SU-DHL-6 (cell line): ENCODE results near the gene ANKS1A.

Source experiments
- H2AFZ ChIP-seq: fragments of 200-600 bp; sonication (generic); 2 replicates; pipeline ENCODE4 v1.6.1; 2014; ENCODE audit warnings: low read depth, mild to moderate bottlenecking, moderate library complexity, mixed read lengths, antibody characterized with exemption, low read length; ENCODE audit not compliant: severe bottlenecking
- H3F3A ChIP-seq: fragments of 200-600 bp; shearing (Covaris generic); 2 replicates; pipeline ENCODE4 v1.6.0; 2016; ENCODE audit warnings: antibody characterized with exemption, mild to moderate bottlenecking; ENCODE audit not compliant: insufficient read depth
- H3K27ac ChIP-seq: fragments of 200-600 bp; sonication (generic); 2 replicates; pipeline ENCODE4 v1.5.1; 2016; ENCODE audit warnings: low read depth, mild to moderate bottlenecking, low read length, moderate library complexity, mixed read lengths
- H3K27me3 ChIP-seq: fragments of 200-600 bp; sonication (generic), shearing (Covaris generic); 2 replicates; pipeline ENCODE4 v1.6.0; 2014; ENCODE audit warnings: mild to moderate bottlenecking, low read length
- H3K36me3 ChIP-seq: fragments of 200-600 bp; sonication (generic); 2 replicates; pipeline ENCODE4 v1.6.1; 2014; ENCODE audit warnings: mild to moderate bottlenecking, low read length, mixed read lengths
- H3K4me2 ChIP-seq: fragments of 300-600, 200-600 bp; shearing (Covaris generic), sonication (generic); 2 replicates; pipeline ENCODE4 v1.6.0; 2014; ENCODE audit warnings: low read length, low read depth, mild to moderate bottlenecking; ENCODE audit not compliant: poor library complexity, severe bottlenecking
- H3K4me3 ChIP-seq: fragments of 200-600 bp; sonication (generic); 2 replicates; pipeline ENCODE4 v1.5.1; 2014; ENCODE audit warnings: antibody characterized with exemption, low read length, mild to moderate bottlenecking, mixed read lengths; ENCODE audit not compliant: insufficient read depth, poor library complexity, severe bottlenecking
- H3K79me2 ChIP-seq: fragments of 200-600 bp; sonication (generic); 2 replicates; pipeline ENCODE4 v1.6.1; 2014; ENCODE audit warnings: mild to moderate bottlenecking, low read length, moderate library complexity; ENCODE audit not compliant: insufficient read depth
- H3K9ac ChIP-seq: fragments of 200-600 bp; sonication (generic); 2 replicates; pipeline ENCODE4 v1.7.0; 2014; ENCODE audit warnings: mild to moderate bottlenecking, low read length
- H3K9me2 ChIP-seq: fragments of 200-600 bp; sonication (generic); replicated peaks from 2 replicates; pipeline ENCODE4 v1.6.1; 2014; ENCODE audit warnings: low read length; ENCODE audit not compliant: insufficient read depth
- H3K9me3 ChIP-seq: fragments of 200-600 bp; sonication (generic); 2 replicates; pipeline ENCODE4 v1.6.1; 2014; ENCODE audit warnings: low read length, mixed read lengths; ENCODE audit not compliant: insufficient read depth
- H4K20me1 ChIP-seq: fragments of 200-600 bp; sonication (generic); 2 replicates; pipeline ENCODE4 v1.6.1; 2014; ENCODE audit warnings: low read depth, mild to moderate bottlenecking, antibody characterized with exemption, low read length, moderate library complexity, mixed read lengths
- EZH2phosphoT487 ChIP-seq: fragments of 200-600 bp; sonication (generic), shearing (Covaris generic); conservative IDR thresholded peaks from 2 replicates; pipeline ENCODE4 v1.6.1; 2018; ENCODE audit warnings: mild to moderate bottlenecking, antibody characterized with exemption, low read length, moderate library complexity, mixed read lengths
- TF ChIP-seq, protein P1 (sequence below): fragments of 200-600 bp; sonication (generic); IDR thresholded peaks from one replicate; pipeline ENCODE4 v1.5.1; 2017; ENCODE audit warnings: antibody characterized with exemption, mild to moderate bottlenecking, low read length, moderate library complexity; ENCODE audit not compliant: insufficient read depth, poor library complexity, severe bottlenecking

ANKS1A gene

DNA sequence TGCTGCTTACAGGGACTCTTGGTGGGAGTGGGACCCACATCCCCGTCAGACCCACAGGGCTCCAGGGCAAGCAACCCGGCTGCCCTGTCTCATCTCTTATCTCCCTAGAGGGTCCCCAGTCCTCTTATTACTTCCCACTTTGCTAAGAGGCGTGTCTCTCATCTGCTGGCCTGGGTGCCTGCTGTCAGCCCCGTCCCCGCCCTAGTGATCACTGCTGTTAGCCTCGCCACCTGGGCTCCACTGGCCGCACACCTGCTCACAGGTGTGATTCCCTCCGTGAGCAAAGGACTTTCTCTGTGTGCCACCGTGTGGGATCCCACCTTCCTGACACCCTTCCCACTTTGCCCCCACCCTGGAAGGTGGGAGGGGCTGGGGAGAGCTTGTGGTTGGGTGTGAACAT lies 194.5 kb downstream of the ANKS1A start:
- Histone ChIP-seq H3K9me2 (no peaks in the 10 kb centered on the region), H3K36me3 (no peaks in the 10 kb centered on the region), H3K27ac (no peak overlapping the region), H4K20me1 (no peaks in the 10 kb centered on the region), H2AFZ (no peak overlapping the region), H3K4me2 (no peak overlapping the region), H3K4me3 (no peak overlapping the region), H3K9me3 (no peaks in the 10 kb centered on the region), H3K9ac (no peak overlapping the region), H3F3A (no peaks in the 10 kb centered on the region), H3K79me2 (no peaks in the 10 kb centered on the region), H3K27me3 (no peaks in the 10 kb centered on the region)
- TF ChIP-seq, protein P1, sequence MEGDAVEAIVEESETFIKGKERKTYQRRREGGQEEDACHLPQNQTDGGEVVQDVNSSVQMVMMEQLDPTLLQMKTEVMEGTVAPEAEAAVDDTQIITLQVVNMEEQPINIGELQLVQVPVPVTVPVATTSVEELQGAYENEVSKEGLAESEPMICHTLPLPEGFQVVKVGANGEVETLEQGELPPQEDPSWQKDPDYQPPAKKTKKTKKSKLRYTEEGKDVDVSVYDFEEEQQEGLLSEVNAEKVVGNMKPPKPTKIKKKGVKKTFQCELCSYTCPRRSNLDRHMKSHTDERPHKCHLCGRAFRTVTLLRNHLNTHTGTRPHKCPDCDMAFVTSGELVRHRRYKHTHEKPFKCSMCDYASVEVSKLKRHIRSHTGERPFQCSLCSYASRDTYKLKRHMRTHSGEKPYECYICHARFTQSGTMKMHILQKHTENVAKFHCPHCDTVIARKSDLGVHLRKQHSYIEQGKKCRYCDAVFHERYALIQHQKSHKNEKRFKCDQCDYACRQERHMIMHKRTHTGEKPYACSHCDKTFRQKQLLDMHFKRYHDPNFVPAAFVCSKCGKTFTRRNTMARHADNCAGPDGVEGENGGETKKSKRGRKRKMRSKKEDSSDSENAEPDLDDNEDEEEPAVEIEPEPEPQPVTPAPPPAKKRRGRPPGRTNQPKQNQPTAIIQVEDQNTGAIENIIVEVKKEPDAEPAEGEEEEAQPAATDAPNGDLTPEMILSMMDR: no peak
- TF ChIP-seq EZH2phosphoT487: no peak

DNA sequence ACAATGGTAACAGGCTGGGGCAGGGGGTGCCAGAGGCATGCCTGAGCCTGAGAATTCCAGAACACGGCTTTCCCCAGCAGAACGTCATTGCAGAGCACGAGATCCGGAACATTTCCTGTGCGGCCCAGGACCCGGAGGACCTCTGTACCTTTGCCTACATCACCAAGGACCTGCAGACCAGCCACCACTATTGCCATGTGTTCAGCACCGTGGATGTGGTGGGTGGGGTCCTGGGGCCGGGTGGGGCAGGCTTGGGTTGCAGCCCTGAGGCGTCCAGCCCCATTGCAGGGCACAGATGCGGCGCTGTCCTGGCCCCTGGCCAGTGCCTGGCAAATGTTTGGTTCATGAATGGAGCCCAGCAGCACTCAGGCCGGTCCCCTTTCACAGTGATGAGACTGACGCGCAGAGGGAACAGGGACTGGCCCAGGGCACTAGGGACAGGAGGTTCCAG lies 195.0 kb downstream of the ANKS1A start:
- Histone ChIP-seq H3K27me3 (no peaks in the 10 kb centered on the region), H3K79me2 (no peaks in the 10 kb centered on the region), H3F3A (no peaks in the 10 kb centered on the region), H3K27ac (no peak overlapping the region), H3K9me3 (no peaks in the 10 kb centered on the region), H3K4me2 (no peak overlapping the region), H3K9me2 (no peaks in the 10 kb centered on the region), H3K9ac (no peak overlapping the region), H3K36me3 (no peaks in the 10 kb centered on the region), H4K20me1 (no peaks in the 10 kb centered on the region), H3K4me3 (no peak overlapping the region), H2AFZ (no peak overlapping the region)
- TF ChIP-seq, protein P1: no peak
- no peak for TF ChIP-seq EZH2phosphoT487

DNA sequence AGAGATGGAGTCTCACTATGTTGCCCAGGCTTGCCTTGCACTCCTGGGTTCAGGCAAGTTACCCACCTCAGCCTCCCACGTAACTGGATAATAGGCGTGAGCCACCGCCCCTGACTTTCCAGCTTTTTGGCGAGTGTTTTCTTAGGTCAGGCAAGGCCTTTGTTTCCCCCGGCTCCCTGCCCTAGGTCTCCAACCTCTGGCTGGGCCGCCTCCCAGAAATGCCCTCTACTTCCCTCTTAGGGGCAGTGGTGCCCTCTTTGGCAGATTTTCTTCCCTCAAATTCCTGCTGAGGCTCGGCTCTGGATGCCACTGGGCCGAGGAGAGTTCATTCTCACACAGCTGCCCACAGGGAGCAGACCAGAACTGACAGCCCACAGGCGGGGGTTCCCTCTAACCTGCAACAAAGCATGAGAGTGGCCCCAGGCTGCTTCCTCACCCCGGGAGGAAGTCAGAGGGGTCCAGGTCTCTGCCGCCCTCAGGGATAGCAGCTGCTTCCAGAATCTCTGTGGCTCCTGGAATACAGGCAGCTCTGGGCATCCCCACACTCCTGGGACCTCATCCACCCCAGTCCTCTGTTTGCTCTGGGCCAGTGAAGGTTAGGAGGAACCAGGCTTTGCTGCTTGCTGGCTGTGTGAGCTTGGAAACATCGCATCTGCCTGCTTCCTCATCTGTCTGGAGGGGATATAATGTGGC lies 195.6 kb downstream of the ANKS1A start:
- no peaks in the 10 kb centered on the region for H4K20me1 ChIP-seq
- TF ChIP-seq, protein P1: no peak
- TF ChIP-seq EZH2phosphoT487: no peak
- no peak overlapping the region for H3K27ac ChIP-seq
- H3K79me2 ChIP-seq: no peaks in the 10 kb centered on the region
- H3K4me3 ChIP-seq: no peak overlapping the region
- no peaks in the 10 kb centered on the region for H3K27me3 ChIP-seq
- H3K9ac ChIP-seq: no peak overlapping the region
- no peak overlapping the region for H2AFZ ChIP-seq
- no peaks in the 10 kb centered on the region for H3K36me3 ChIP-seq
- H3K4me2 ChIP-seq: no peak overlapping the region
- H3K9me3 ChIP-seq: no peaks in the 10 kb centered on the region
- no peaks in the 10 kb centered on the region for H3K9me2 ChIP-seq
- no peaks in the 10 kb centered on the region for H3F3A ChIP-seq
